Measurements from ENCODE around the gene ENPP4. TPM values are rescaled to one million over a fixed set of nuclear protein-coding genes. Genes with fewer than 3 reads are reported as not detected.
"Not testable (repeated sequence)": the region's sequence is repeated elsewhere in the genome, so short reads cannot be mapped to it uniquely, and the experiment has no call there.

The ENPP4 gene
- total RNA-seq, 4 donors from 2014 or later: 25.1 to 41.8 (median 33.1) TPM

DNA sequence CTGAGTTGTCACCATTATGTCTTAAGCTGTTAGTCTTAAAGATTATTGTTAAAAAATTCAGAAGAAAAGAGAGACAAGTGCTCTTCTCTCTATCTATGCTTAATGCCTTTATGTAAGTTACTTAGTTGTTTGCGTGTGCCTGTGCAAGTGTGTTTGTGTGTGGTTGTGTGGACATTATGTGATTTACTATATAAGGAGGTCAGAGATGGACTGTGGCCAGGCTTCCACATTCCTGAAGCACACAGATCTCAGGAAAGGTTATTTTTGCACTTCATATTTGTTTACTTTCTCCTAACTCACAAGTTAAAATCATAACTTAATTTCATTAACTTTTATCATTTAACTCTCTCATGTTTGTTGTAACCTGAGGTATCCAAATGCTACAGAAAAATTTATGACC, 14.5 kb downstream of the ENPP4 start:
- TF ChIP-seq, protein P1, sequence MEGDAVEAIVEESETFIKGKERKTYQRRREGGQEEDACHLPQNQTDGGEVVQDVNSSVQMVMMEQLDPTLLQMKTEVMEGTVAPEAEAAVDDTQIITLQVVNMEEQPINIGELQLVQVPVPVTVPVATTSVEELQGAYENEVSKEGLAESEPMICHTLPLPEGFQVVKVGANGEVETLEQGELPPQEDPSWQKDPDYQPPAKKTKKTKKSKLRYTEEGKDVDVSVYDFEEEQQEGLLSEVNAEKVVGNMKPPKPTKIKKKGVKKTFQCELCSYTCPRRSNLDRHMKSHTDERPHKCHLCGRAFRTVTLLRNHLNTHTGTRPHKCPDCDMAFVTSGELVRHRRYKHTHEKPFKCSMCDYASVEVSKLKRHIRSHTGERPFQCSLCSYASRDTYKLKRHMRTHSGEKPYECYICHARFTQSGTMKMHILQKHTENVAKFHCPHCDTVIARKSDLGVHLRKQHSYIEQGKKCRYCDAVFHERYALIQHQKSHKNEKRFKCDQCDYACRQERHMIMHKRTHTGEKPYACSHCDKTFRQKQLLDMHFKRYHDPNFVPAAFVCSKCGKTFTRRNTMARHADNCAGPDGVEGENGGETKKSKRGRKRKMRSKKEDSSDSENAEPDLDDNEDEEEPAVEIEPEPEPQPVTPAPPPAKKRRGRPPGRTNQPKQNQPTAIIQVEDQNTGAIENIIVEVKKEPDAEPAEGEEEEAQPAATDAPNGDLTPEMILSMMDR (IDR thresholded peaks at IDR 0.05 in 4 of 5, conservative IDR thresholded peaks at IDR 0.05 in 1 of 5): no peak
- TF ChIP-seq POLR2A (IDR thresholded peaks at IDR 0.05): no peak
- Histone ChIP-seq H3K36me3 (peaks cover 3 to 5% of the 10 kb centered on the region in 2 donors), H3K27ac (no peak overlapping the region), H3K4me1 (peaks cover 0 to 8% of the 10 kb centered on the region in 2 donors), H3K4me3 (no peak overlapping the region), H3K27me3 (no peaks in the 10 kb centered on the region), H3K9me3 (no peaks in the 10 kb centered on the region)
- in situ Hi-C loops (cut with MboI; ENCODE audit: low sequenced_read_pairs in 4 of 4) (no loop called here), intact Hi-C loops (cut with DNase I; ENCODE audit: low total_unique reads) (no loop called here)
- no peak for DNase-seq
- ATAC-seq: no peak

DNA sequence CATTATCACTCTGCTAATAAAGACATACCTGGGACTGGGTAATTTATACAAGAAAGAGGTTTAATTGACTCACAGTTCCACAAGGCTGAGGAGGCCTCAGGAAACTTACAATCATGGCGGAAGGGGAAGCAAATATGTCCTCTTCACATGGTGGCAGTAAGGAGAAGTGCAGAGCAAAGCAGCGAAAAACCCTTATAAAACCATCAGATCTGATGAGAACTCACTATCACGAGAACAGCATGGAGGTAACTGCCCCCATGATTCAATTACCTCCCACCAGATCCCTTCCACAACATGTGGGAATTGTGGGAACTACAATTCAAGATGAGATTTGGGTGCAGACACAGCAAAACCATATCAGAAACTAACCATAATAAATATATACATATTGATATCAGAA, 19.3 kb downstream of the ENPP4 start:
- H3K4me3 ChIP-seq; H3K9me3 ChIP-seq; in situ Hi-C loops (cut with MboI; ENCODE audit: low sequenced_read_pairs in 4 of 4); intact Hi-C loops (cut with DNase I; ENCODE audit: low total_unique reads); H3K27ac ChIP-seq; DNase-seq; ATAC-seq; H3K27me3 ChIP-seq; H3K36me3 ChIP-seq: not testable (repeated sequence)
- peaks cover 0 to 17% of the 10 kb centered on the region in 2 donors for H3K4me1 ChIP-seq

DNA sequence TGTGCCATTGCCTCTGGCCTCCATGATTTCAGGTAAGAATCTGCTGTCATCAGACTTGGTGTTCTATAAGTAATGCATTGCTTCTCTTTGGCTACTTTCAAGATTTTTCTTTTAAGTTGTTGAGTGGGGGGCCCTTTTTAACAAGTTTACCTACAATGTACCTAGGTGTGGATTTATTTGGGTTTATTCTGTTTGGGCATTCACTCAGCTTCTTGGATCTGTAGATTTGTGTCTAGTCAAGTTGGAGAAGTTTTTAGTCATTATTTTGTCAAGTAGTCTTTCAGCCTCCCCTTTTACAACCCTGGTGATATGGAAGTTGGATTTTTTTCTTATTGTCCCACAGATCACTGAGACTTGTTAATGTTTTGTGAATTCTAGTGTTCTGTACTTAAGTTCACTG, 26.9 kb downstream of the ENPP4 start:
- no peaks in the 10 kb centered on the region for H3K36me3 ChIP-seq
- H3K27me3 ChIP-seq: no peaks in the 10 kb centered on the region
- no peaks in the 10 kb centered on the region for H3K9me3 ChIP-seq
- TF ChIP-seq, protein P1 (IDR thresholded peaks at IDR 0.05 in 4 of 5, conservative IDR thresholded peaks at IDR 0.05 in 1 of 5): no peak
- TF ChIP-seq POLR2A (IDR thresholded peaks at IDR 0.05): no peak
- DNase-seq (no peak), ATAC-seq (no peak)
- no peak overlapping the region for H3K4me3 ChIP-seq
- no peak overlapping the region for H3K27ac ChIP-seq
- intact Hi-C loops (cut with DNase I; ENCODE audit: low total_unique reads): no loop called here
- H3K4me1 ChIP-seq: peaks cover 0 to 6% of the 10 kb centered on the region in 2 donors
- in situ Hi-C loops (cut with MboI; ENCODE audit: low sequenced_read_pairs in 4 of 4): no loop called here

DNA sequence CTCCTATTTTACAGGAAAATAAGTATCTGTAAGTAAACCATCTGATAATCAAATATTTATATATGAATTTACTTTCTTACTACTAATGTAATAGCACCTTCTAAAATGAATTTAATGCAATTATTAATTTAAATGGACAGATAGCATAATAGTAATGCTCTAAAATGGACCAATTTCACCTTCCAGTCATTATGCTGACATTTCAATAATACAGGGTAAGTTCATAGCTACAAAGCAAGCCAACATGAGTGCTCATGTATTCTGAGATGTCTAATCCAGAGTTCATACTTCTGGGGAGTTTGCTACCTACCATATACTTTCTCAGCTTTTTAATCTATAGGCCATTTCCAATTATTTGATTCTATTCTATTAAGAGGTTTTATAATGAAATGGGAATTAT, 29.4 kb downstream of the ENPP4 start:
- no peak for ATAC-seq
- DNase-seq: no peak
- intact Hi-C loops (cut with DNase I; ENCODE audit: low total_unique reads) (no loop called here), in situ Hi-C loops (cut with MboI; ENCODE audit: low sequenced_read_pairs in 4 of 4) (no loop called here)
- H3K4me3 ChIP-seq: no peak overlapping the region
- no peak overlapping the region for H3K27ac ChIP-seq
- H3K27me3 ChIP-seq: no peaks in the 10 kb centered on the region
- H3K36me3 ChIP-seq: no peaks in the 10 kb centered on the region
- no peak for TF ChIP-seq POLR2A (IDR thresholded peaks at IDR 0.05)
- TF ChIP-seq, protein P1 (IDR thresholded peaks at IDR 0.05 in 4 of 5, conservative IDR thresholded peaks at IDR 0.05 in 1 of 5): no peak
- no peaks in the 10 kb centered on the region for H3K9me3 ChIP-seq
- H3K4me1 ChIP-seq: no peaks in the 10 kb centered on the region

DNA sequence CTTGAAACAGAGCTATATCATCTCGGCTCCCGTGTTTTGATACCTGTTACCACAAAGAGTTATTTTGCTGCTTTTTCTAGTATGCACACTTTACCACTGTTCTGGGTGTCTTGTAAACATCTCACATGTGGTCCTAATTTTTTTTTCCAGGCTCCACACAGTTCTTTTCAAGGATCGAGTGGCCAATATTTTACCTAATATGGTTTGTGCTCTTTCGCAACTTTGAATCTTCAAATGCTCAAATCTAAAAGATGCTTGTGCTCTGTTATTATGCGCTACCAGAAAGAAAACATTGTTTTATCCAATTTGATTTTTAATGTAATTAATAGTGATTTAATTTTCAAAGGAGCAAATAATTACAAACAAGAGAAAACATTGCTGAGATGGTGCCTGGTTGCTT, 30.3 kb downstream of the ENPP4 start:
- Histone ChIP-seq H3K27ac (no peak overlapping the region), H3K4me1 (no peaks in the 10 kb centered on the region), H3K4me3 (no peak overlapping the region), H3K27me3 (no peaks in the 10 kb centered on the region), H3K9me3 (no peaks in the 10 kb centered on the region), H3K36me3 (no peaks in the 10 kb centered on the region)
- intact Hi-C loops (cut with DNase I; ENCODE audit: low total_unique reads): no loop called here
- no peak for ATAC-seq
- in situ Hi-C loops (cut with MboI; ENCODE audit: low sequenced_read_pairs in 4 of 4): no loop called here
- TF ChIP-seq, protein P1 (IDR thresholded peaks at IDR 0.05 in 4 of 5, conservative IDR thresholded peaks at IDR 0.05 in 1 of 5): no peak
- TF ChIP-seq POLR2A (IDR thresholded peaks at IDR 0.05): no peak
- DNase-seq: no peak
